Measurements from ENCODE around the gene CBL.

DNA sequence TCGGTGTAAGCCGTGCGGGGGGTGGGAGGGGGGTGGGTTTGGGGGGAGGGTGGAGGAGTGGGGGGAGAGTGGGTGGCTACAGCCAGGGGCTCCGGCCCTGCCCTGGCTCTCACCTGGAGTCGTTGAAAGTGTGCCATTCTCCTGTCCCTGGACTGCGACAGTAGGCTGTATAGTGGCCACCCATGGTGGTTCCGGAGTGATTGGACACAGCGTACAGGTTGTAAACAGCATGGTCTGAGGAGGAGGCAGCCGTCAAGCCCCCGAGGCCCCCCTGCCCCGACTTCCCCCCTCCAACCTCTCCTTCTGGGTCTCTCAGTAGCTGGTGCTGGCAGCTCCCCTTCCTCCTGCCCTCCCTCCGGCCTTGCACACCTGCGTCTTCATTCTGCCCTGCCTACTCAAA, 150.9 kb downstream of the CBL start:
- TF ChIP-seq, protein P1, sequence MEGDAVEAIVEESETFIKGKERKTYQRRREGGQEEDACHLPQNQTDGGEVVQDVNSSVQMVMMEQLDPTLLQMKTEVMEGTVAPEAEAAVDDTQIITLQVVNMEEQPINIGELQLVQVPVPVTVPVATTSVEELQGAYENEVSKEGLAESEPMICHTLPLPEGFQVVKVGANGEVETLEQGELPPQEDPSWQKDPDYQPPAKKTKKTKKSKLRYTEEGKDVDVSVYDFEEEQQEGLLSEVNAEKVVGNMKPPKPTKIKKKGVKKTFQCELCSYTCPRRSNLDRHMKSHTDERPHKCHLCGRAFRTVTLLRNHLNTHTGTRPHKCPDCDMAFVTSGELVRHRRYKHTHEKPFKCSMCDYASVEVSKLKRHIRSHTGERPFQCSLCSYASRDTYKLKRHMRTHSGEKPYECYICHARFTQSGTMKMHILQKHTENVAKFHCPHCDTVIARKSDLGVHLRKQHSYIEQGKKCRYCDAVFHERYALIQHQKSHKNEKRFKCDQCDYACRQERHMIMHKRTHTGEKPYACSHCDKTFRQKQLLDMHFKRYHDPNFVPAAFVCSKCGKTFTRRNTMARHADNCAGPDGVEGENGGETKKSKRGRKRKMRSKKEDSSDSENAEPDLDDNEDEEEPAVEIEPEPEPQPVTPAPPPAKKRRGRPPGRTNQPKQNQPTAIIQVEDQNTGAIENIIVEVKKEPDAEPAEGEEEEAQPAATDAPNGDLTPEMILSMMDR (conservative IDR thresholded peaks at IDR 0.05 in 1 of 2, IDR thresholded peaks at IDR 0.05 in 1 of 2; ENCODE audit: extremely low read depth in 1 of 2, insufficient read depth in 1 of 2, low read depth in 1 of 2, low read length in 2 of 2) = no peak
- no peak for TF ChIP-seq EZH2 (IDR thresholded peaks at IDR 0.05; ENCODE audit: borderline replicate concordance, low read length)
